Neural cell (in vitro differentiated cells): ENCODE data around the gene TAOK3.

ENCODE experiments used
- EP300 ChIP-seq: fragments of 450-650 bp; conservative IDR thresholded peaks from 2 replicates; pipeline ENCODE4 v1.6.1; 2014; ENCODE audit warnings: antibody characterized with exemption, mild to moderate bottlenecking, moderate library complexity; ENCODE audit not compliant: poor library complexity, severe bottlenecking
- RAD21 ChIP-seq: fragments of 450-650 bp; conservative IDR thresholded peaks from 2 replicates; pipeline ENCODE4 v1.6.1; 2014; ENCODE audit warnings: antibody characterized with exemption, mild to moderate bottlenecking, moderate library complexity
- SMC3 ChIP-seq: fragments of 450-650 bp; conservative IDR thresholded peaks from 2 replicates; pipeline ENCODE4 v1.6.1; 2014; ENCODE audit warnings: antibody characterized with exemption, mild to moderate bottlenecking, moderate library complexity; ENCODE audit not compliant: poor library complexity
- TF ChIP-seq, protein P1 (sequence below): fragments of 450-650 bp; IDR thresholded peaks from 2 replicates; pipeline ENCODE4 v1.5.1; 2014; ENCODE audit warnings: antibody characterized with exemption, mild to moderate bottlenecking, moderate library complexity; ENCODE audit not compliant: poor library complexity, severe bottlenecking

DNA sequence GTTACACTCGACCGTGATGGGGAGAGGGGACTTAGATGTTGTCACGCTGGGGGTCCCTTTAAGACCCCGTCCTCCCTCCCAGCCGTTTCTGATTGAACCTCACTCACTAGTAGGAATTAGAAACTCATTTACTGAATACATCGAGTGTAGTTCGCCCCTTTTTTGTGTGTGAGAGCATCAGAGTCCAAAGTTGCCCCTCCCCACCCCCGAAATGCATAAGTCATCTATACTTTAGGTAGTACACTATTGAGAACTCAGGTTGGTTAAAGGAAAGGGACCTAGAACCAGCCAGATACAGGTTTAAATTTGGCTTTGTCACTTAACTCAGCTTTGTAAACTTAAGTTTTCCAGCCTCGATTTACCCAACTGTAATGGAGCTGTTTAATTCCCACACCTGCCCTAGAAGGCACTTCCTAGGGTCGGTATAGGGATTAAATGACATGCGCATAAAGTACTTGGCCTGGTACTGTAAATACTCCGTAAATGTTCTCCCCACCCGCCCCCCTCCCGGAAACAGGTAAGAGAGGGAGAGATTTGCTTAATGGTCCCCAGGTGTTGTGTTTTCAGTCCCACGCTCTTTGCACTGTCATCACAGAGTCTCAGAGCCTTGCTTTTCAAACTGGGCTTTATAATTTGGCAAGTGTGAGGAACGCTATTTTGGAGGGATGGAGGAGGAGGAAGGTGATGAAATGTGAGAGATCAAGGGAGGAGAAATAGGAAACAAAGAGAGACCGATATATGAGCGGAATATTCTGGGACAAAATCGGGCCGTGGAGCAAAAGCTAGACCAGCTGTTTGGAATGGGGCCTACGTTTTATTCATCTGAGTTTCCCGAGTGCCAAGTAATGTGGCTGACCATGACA lies 4.5 kb upstream of the TAOK3 start:
- TF ChIP-seq, protein P1, sequence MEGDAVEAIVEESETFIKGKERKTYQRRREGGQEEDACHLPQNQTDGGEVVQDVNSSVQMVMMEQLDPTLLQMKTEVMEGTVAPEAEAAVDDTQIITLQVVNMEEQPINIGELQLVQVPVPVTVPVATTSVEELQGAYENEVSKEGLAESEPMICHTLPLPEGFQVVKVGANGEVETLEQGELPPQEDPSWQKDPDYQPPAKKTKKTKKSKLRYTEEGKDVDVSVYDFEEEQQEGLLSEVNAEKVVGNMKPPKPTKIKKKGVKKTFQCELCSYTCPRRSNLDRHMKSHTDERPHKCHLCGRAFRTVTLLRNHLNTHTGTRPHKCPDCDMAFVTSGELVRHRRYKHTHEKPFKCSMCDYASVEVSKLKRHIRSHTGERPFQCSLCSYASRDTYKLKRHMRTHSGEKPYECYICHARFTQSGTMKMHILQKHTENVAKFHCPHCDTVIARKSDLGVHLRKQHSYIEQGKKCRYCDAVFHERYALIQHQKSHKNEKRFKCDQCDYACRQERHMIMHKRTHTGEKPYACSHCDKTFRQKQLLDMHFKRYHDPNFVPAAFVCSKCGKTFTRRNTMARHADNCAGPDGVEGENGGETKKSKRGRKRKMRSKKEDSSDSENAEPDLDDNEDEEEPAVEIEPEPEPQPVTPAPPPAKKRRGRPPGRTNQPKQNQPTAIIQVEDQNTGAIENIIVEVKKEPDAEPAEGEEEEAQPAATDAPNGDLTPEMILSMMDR, result no peak
- TF ChIP-seq EP300, result no peak
- TF ChIP-seq SMC3, result no peak
- TF ChIP-seq RAD21, result no peak
